ENCODE results near the gene PROC.

- TF ChIP-seq CTCF (conservative IDR thresholded peaks at IDR 0.05 in 1 of 2, IDR thresholded peaks at IDR 0.05 in 1 of 2; ENCODE audit: low read depth in 1 of 2, low read length in 2 of 2) (no peak), EZH2 (IDR thresholded peaks at IDR 0.05; ENCODE audit: low read length, missing control alignments) (no peak)
Observed at GRCh38 chr2:127465258-127465657, 47.0 kb downstream of the PROC start.
